Lower leg skin (tissue), 4 donors: ENCODE data around the gene SF3A2. TPM values are rescaled to one million over a fixed set of nuclear protein-coding genes. Genes with fewer than 3 reads are reported as not detected.

Experiments used
- DNase-seq, 2 donors: peaks; one replicate each; pipeline ENCODE4 v3.0.0-alpha.2; 2019; ENCODE audit warnings: low spot score in 2 of 2
- H3K4me3 ChIP-seq: fragments of 200-600 bp; sonication (generic); 2 replicates; pipeline ENCODE4 v1.5.1; 2017; ENCODE audit warnings: mild to moderate bottlenecking, low read depth; ENCODE audit not compliant: poor library complexity, severe bottlenecking
- CTCF ChIP-seq, 3 donors: fragments of 450-650 bp; IDR thresholded peaks; one replicate each; pipeline ENCODE4 v1.5.1; 2016; ENCODE audit warnings: antibody characterized with exemption in 3 of 3, mild to moderate bottlenecking in 3 of 3, moderate library complexity in 2 of 3
- POLR2A ChIP-seq, 2 donors: fragments of 450-650 bp; IDR thresholded peaks; one replicate each; pipeline ENCODE4 v1.6.1; 2016 to 2017; ENCODE audit warnings: antibody characterized with exemption in 2 of 2, mild to moderate bottlenecking in 1 of 2, moderate library complexity in 1 of 2
- WGBS, 2 donors: methylation state at CpG; one replicate each; pipeline ENCODE4 v1.1.5; 2018; 5-methylcytosine and 5-hydroxymethylcytosine counted together
- intact Hi-C: fragments of 100-400 bp; cut with DNase I; formaldehyde crosslinking; loops from one replicate; pipeline ENCODE4 v1.15.0; 2023; ENCODE audit warnings: low total_unique reads
- total RNA-seq, 4 donors: library from RNA; depleted of rRNA; stranded (reverse); fragments of >200 nt; gene quantifications; one replicate each; pipeline ENCODE4 v1.1.0, GENCODE V29; 2016

SF3A2 gene
- total RNA-seq, 4 donors from 2014 or later, result 35.6 to 85.6 (median 47.8) TPM

- intact Hi-C loops, result no loop called here
- no peak for DNase-seq
These were observed 11.1 kb upstream of the SF3A2 start for GRCh38 chr19:2225415-2226050.

GRCh38 chr19:2226051-2226839 lies 10.4 kb upstream of the SF3A2 start:
- intact Hi-C loops, result no loop called here
- WGBS, 2 donors, result 90 to 95% methylated on average over 46 to 58 of the region's 59 CpGs
- TF ChIP-seq POLR2A (IDR thresholded peaks at IDR 0.05) (no peak), CTCF (IDR thresholded peaks at IDR 0.05) (no peak)
- H3K4me3 ChIP-seq, result no peak overlapping the region
- DNase-seq, result no peak

More at GRCh38 chr19:2225415-2226050, 11.1 kb upstream of the SF3A2 start:
- no peak overlapping the region for H3K4me3 ChIP-seq
- WGBS, 2 donors, result 93 to 96% methylated on average over 32 of the region's 32 CpGs
- no peak for TF ChIP-seq CTCF (IDR thresholded peaks at IDR 0.05)
- no peak for TF ChIP-seq POLR2A (IDR thresholded peaks at IDR 0.05)

GRCh38 chr19:2226840-2227360 lies 9.7 kb upstream of the SF3A2 start:
- no peak for TF ChIP-seq CTCF (IDR thresholded peaks at IDR 0.05)
- TF ChIP-seq POLR2A (IDR thresholded peaks at IDR 0.05), result no peak
- intact Hi-C loops, result no loop called here
- 93 to 94% methylated on average over 49 to 53 of the region's 53 CpGs for WGBS, 2 donors
- DNase-seq, result no peak
- H3K4me3 ChIP-seq, result no peak overlapping the region

- no peak for DNase-seq
- no peak overlapping the region for H3K4me3 ChIP-seq
- TF ChIP-seq POLR2A (IDR thresholded peaks at IDR 0.05), result no peak
- no peak for TF ChIP-seq CTCF (IDR thresholded peaks at IDR 0.05)
- intact Hi-C loops, result no loop called here
- WGBS, 2 donors, result 40 to 76% methylated on average over 44 to 48 of the region's 67 CpGs
These were observed 9.0 kb upstream of the SF3A2 start for GRCh38 chr19:2227415-2228156.

- WGBS, 2 donors, result 90 to 92% methylated on average over 37 to 43 of the region's 48 CpGs
- H3K4me3 ChIP-seq, result no peak overlapping the region
- TF ChIP-seq POLR2A (IDR thresholded peaks at IDR 0.05), result no peak
- intact Hi-C loops, result no loop called here
- no peak for DNase-seq
These were observed 8.2 kb upstream of the SF3A2 start for GRCh38 chr19:2228157-2229030.
